Spleen (tissue), 13 donors: Measurements from ENCODE around the gene ERCC4. TPM values are rescaled to one million over a fixed set of nuclear protein-coding genes. Genes with fewer than 3 reads are reported as not detected.

Experiments used
- DNase-seq: peaks from one replicate; pipeline ENCODE4 v3.0.0-alpha.2; 2020
- H3K27ac ChIP-seq, 8 donors: fragments of 200-600 bp; sonication (generic) in 7 of 8; 1 replicate in 4 of 8; 2 replicates in 4 of 8; pipeline versions ENCODE4 v1.5.0 to v1.8.0; 2016 to 2021; ENCODE audit warnings: inconsistent platforms in 4 of 8, mild to moderate bottlenecking in 4 of 8, moderate library complexity in 1 of 8
- H3K27me3 ChIP-seq, 7 donors: fragments of 200-600 bp; sonication (generic) in 6 of 7; replicated peaks in 1 of 7; 1 replicate in 4 of 7; 2 replicates in 3 of 7; pipeline versions ENCODE4 v1.5.0 to v1.8.0; 2016 to 2021; ENCODE audit warnings: inconsistent platforms in 3 of 7, mild to moderate bottlenecking in 1 of 7
- H3K36me3 ChIP-seq, 6 donors: fragments of 200-600 bp; sonication (generic) in 5 of 6; 1 replicate in 4 of 6; 2 replicates in 2 of 6; pipeline versions ENCODE4 v1.5.0 to v1.8.0; 2016 to 2021; ENCODE audit warnings: inconsistent platforms in 2 of 6
- H3K4me1 ChIP-seq, 6 donors: fragments of 200-600 bp; sonication (generic) in 5 of 6; 1 replicate in 3 of 6; 2 replicates in 3 of 6; pipeline versions ENCODE4 v1.5.0 to v1.8.0; 2016 to 2021; ENCODE audit warnings: inconsistent platforms in 3 of 6
- H3K4me3 ChIP-seq, 8 donors: fragments of 200-600 bp; sonication (generic) in 7 of 8; 1 replicate in 4 of 8; 2 replicates in 4 of 8; pipeline versions ENCODE4 v1.5.0 to v1.8.0; 2016 to 2021; ENCODE audit warnings: inconsistent platforms in 4 of 8, mild to moderate bottlenecking in 4 of 8, moderate library complexity in 2 of 8
- H3K9me3 ChIP-seq, 8 donors: fragments of 200-600 bp; sonication (generic) in 7 of 8; 1 replicate in 4 of 8; 2 replicates in 4 of 8; pipeline versions ENCODE4 v1.5.0 to v1.8.0; 2016 to 2021; ENCODE audit warnings: inconsistent platforms in 4 of 8
- POLR2A ChIP-seq, 3 donors: fragments of 450-650 bp; IDR thresholded peaks; one replicate each; pipeline ENCODE4 v1.5.1; 2017; ENCODE audit warnings: antibody characterized with exemption in 3 of 3, mild to moderate bottlenecking in 1 of 3
- POLR2AphosphoS5 ChIP-seq, 3 donors: sonication (generic); formaldehyde crosslinking; IDR thresholded peaks; one replicate each; pipeline ENCODE4 v1.5.1; 2017; ENCODE audit warnings: antibody characterized with exemption in 3 of 3
- WGBS, 5 donors: extraction: QIAGEN DNeasy Blood & Tissue Kit in 3 of 5; methylation state at CpG; one replicate each; pipeline versions ENCODE4 v1.1.5 to v1.1.7; 2013 to 2018; 5-methylcytosine and 5-hydroxymethylcytosine counted together
- intact Hi-C: fragments of 100-400 bp; cut with DNase I; formaldehyde crosslinking; loops from one replicate; pipeline ENCODE4 v1.15.0; 2023; ENCODE audit warnings: low total_unique reads
- long read RNA-seq, 2 donors: transcript quantifications; one replicate each; lab custom pipeline, GENCODE V29; 2026
- polyA plus RNA-seq, 3 donors: library from polyadenylated mRNA; stranded (reverse); fragments of 200-250 nt; gene quantifications; one replicate each; pipeline ENCODE4 v1.2.1, GENCODE V29; 2013
- total RNA-seq, 7 donors: library from RNA; depleted of rRNA in 3 of 7; stranded (reverse); fragments of >200 nt in 3 of 7; fragmentation: NEBNext Ultra II Directional in 4 of 7; extraction: Animal tissue kit (Norgen Biotek cat#: 25700) in 4 of 7; gene quantifications; one replicate each; pipeline versions ENCODE4 v1.1.0 to v1.2.1, GENCODE V29; 2016 to 2021
- TF ChIP-seq, protein P1 (sequence below), 11 experiments: fragments of 200-600 bp in 7 of 11; fragments of 450-650 bp in 4 of 11; sonication (generic) in 4 of 11; IDR thresholded peaks in 8 of 11; conservative IDR thresholded peaks in 3 of 11; 1 replicate in 7 of 11; 2 replicates in 4 of 11; pipeline versions ENCODE4 v1.4.0 to v1.8.0; 2016 to 2021; ENCODE audit warnings: antibody characterized with exemption in 11 of 11, inconsistent platforms in 4 of 11, mild to moderate bottlenecking in 1 of 11
- donor health status: healthy with polysubstance abuse.
- donor health status: DM: no; HTN: no; CAD: no; lungs with moderate emphysema.
- donor health status: DM: no; HTN: no; CAD: no.
- donor health status: Bipolar disorder and iron deficiency.
- donor health status: healthy.
- donor health status: DM: no; HTN: no; CAD: no.
- donor health status: DM: yes; HTN: yes; CAD: no.

Gene ERCC4
- total RNA-seq (10 to 100 TPM in 4 of 7 donors, 1 to 10 TPM in 3; 5.9 to 15.2 (median 12.5) TPM), polyA plus RNA-seq (1 to 10 TPM; 1.1 to 2.3 (median 1.5) TPM)
- long read RNA-seq, donor 1, full-length matches to known transcripts: 2 of 2 reads
- long read RNA-seq, donor 1, partial matches to known transcripts: 0 of 2 reads
- long read RNA-seq, donor 1, other reads (novel, unspliced or antisense): 0 of 2 reads
- long read RNA-seq, donor 2: 0 reads

DNA sequence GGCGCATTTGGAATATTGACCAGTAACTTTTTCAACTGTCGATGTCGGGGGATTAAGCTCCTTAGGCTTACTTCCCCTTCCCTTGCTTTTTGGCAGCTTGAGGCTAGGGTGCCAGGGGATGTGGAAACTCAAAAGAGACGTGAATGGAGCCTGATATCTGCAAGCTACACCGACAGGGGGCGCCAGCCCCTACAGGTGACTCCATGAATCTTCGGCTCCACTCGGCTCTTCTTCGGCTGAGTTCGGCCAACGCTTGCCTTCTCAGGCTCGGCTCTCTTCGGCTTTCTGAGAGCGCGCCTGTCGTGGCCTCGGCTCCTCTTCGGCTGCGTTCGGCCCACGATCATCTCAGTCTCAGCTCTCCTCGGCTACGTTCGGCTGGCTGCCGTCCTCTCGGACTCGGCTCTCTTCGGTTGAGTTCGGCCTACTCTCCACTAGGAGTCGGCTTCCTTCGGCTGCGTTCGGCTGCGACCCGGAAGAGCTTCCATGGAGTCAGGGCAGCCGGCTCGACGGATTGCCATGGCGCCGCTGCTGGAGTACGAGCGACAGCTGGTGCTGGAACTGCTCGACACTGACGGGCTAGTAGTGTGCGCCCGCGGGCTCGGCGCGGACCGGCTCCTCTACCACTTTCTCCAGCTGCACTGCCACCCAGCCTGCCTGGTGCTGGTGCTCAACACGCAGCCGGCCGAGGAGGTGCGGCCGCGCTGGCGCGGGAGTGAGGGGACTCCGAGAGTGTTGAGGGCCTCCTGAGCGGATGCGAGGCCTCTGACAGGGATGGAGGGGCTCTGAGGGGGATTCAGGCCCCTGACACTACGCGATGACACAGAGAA, at the start of gene ERCC4:
Gene ERCC4, plus strand, starts transcription at position 472 of the 827 bp plus-strand sequence. Its CDS starts 12 bp downstream, at position 484.
- intact Hi-C loops: loop anchor here (10.0 kb wide), 3 partner anchors 325 to 605 kb away; no protein-coding TSS in a partner anchor
- DNase-seq: peak; percentile 99
- H3K4me3 ChIP-seq: peak within 1 kb of the TSS; percentile 57 to 98 (median 84)
- no peaks in the 10 kb centered on the region for H3K27me3 ChIP-seq
- WGBS, 5 donors: 0 to 1% (median 0%) methylated on average over 58 to 64 of the region's 64 CpGs
- H3K27ac ChIP-seq: peak within 1 kb of the TSS; percentile 39 to 89 (median 80)
- H3K4me1 ChIP-seq: peaks cover 0 to 35% (median 24%) of the 10 kb centered on the region in 6 donors
- TF ChIP-seq POLR2A (IDR thresholded peaks at IDR 0.05): peak in 1 of 3 donors; percentile 28
- TF ChIP-seq, protein P1, sequence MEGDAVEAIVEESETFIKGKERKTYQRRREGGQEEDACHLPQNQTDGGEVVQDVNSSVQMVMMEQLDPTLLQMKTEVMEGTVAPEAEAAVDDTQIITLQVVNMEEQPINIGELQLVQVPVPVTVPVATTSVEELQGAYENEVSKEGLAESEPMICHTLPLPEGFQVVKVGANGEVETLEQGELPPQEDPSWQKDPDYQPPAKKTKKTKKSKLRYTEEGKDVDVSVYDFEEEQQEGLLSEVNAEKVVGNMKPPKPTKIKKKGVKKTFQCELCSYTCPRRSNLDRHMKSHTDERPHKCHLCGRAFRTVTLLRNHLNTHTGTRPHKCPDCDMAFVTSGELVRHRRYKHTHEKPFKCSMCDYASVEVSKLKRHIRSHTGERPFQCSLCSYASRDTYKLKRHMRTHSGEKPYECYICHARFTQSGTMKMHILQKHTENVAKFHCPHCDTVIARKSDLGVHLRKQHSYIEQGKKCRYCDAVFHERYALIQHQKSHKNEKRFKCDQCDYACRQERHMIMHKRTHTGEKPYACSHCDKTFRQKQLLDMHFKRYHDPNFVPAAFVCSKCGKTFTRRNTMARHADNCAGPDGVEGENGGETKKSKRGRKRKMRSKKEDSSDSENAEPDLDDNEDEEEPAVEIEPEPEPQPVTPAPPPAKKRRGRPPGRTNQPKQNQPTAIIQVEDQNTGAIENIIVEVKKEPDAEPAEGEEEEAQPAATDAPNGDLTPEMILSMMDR (IDR thresholded peaks at IDR 0.05 in 8 of 11, conservative IDR thresholded peaks at IDR 0.05 in 3 of 11): peak; percentile 81 to 97 (median 95)
- peak; percentile 93 to 96 (median 93) for TF ChIP-seq POLR2AphosphoS5 (IDR thresholded peaks at IDR 0.05)
- peaks cover 0 to 24% (median 8%) of the 10 kb centered on the region in 6 donors for H3K36me3 ChIP-seq
- H3K9me3 ChIP-seq: no peaks in the 10 kb centered on the region

- H3K9me3 ChIP-seq: no peaks in the 10 kb centered on the region
- H3K4me1 ChIP-seq: no peaks in the 10 kb centered on the region
- DNase-seq: no peak
- H3K36me3 ChIP-seq: no peaks in the 10 kb centered on the region
- H3K27me3 ChIP-seq: peaks cover 0 to 22% (median 0%) of the 10 kb centered on the region in 7 donors
- H3K27ac ChIP-seq: no peak overlapping the region
- TF ChIP-seq, protein P1 (IDR thresholded peaks at IDR 0.05 in 8 of 11, conservative IDR thresholded peaks at IDR 0.05 in 3 of 11): peak in 1 of 11 experiments; percentile 11
- TF ChIP-seq POLR2A (IDR thresholded peaks at IDR 0.05): no peak
- no peak overlapping the region for H3K4me3 ChIP-seq
- intact Hi-C loops: no loop called here
- 18 to 26% (median 22%) methylated on average over 5 of the region's 5 CpGs for WGBS, 5 donors
These were observed 46.0 kb upstream of the ERCC4 start for GRCh38 chr16:13873835-13874438.

- WGBS, 5 donors: 70 to 86% (median 77%) methylated on average over 5 of the region's 5 CpGs
- Histone ChIP-seq H3K27me3 (peaks cover 0 to 10% (median 0%) of the 10 kb centered on the region in 7 donors), H3K4me1 (no peaks in the 10 kb centered on the region), H3K36me3 (no peaks in the 10 kb centered on the region), H3K9me3 (no peaks in the 10 kb centered on the region), H3K27ac (no peak overlapping the region), H3K4me3 (no peak overlapping the region)
- DNase-seq: no peak
- TF ChIP-seq POLR2AphosphoS5 (IDR thresholded peaks at IDR 0.05) (no peak), POLR2A (IDR thresholded peaks at IDR 0.05) (no peak)
- TF ChIP-seq, protein P1 (IDR thresholded peaks at IDR 0.05 in 8 of 11, conservative IDR thresholded peaks at IDR 0.05 in 3 of 11): no peak
- intact Hi-C loops: no loop called here
These were observed 44.2 kb upstream of the ERCC4 start for GRCh38 chr16:13875614-13876284.
